PC-9 (cell line): Measurements from ENCODE around the gene PCDHB2. TPM values are rescaled to one million over a fixed set of nuclear protein-coding genes. Genes with fewer than 3 reads are reported as not detected.

Experiments
- BruUV-seq: library from RNA; stranded (reverse); fragments of 400-500 nt; replicated peaks from 2 replicates; lab custom pipeline; 2021; lab: Mats Ljungman, UMichigan
- CTCF ChIA-PET: fragments of 300-600 bp; sonication (Branson Sonifier 250); formaldehyde crosslinking; loops from one replicate; lab custom pipeline; 2022; ENCODE audit warnings: antibody characterized with exemption; lab: Charles Lee
- POLR2A ChIA-PET: fragments of 300-600 bp; sonication (Branson Sonifier 250); formaldehyde crosslinking; loops from one replicate; lab custom pipeline; 2022; ENCODE audit warnings: antibody characterized with exemption; ENCODE audit not compliant: unreplicated experiment; lab: Charles Lee
- DNase-seq, 2 experiments: peaks; one replicate each; pipeline versions ENCODE4 v3.0.0 to v3.0.0-alpha.2; 2015 to 2022; ENCODE audit warnings: mixed read lengths in 1 of 2
- H2AFZ ChIP-seq: fragments of 200-600 bp; sonication (generic); 2 replicates; pipeline ENCODE4 v1.8.1; 2017; ENCODE audit warnings: antibody characterized with exemption
- H3F3A ChIP-seq: fragments of 200-600 bp; sonication (generic); 2 replicates; pipeline ENCODE4 v1.8.1; 2017; ENCODE audit warnings: antibody characterized with exemption, mild to moderate bottlenecking, low read depth; ENCODE audit not compliant: insufficient read depth
- H3K27ac ChIP-seq: fragments of 200-600 bp; sonication (generic); 2 replicates; pipeline ENCODE4 v1.6.1; 2016; ENCODE audit warnings: mixed run types
- H3K27me3 ChIP-seq: fragments of 200-600 bp; sonication (generic); 2 replicates; pipeline ENCODE4 v1.6.1; 2016; ENCODE audit warnings: low read depth, mixed run types; ENCODE audit not compliant: insufficient read depth
- H3K36me3 ChIP-seq: fragments of 200-600 bp; sonication (generic); 2 replicates; pipeline ENCODE4 v1.6.1; 2016; ENCODE audit warnings: low read depth, mixed run types
- H3K4me1 ChIP-seq: fragments of 200-600 bp; sonication (generic); replicated peaks from 2 replicates; pipeline ENCODE4 v1.6.1; 2016; ENCODE audit warnings: mixed run types; ENCODE audit not compliant: insufficient read depth
- H3K4me2 ChIP-seq: fragments of 200-600 bp; sonication (generic); 2 replicates; pipeline ENCODE4 v1.6.1; 2017; ENCODE audit warnings: mixed run types
- H3K4me3 ChIP-seq: fragments of 200-600 bp; sonication (generic); 2 replicates; pipeline ENCODE4 v1.6.1; 2016; ENCODE audit warnings: mixed run types
- H3K79me2 ChIP-seq: fragments of 200-600 bp; sonication (generic); 2 replicates; pipeline ENCODE4 v1.6.1; 2017; ENCODE audit warnings: low read depth, mixed run types
- H3K9me2 ChIP-seq: fragments of 200-600 bp; sonication (generic); 2 replicates; pipeline ENCODE4 v1.8.1; 2017; ENCODE audit warnings: mild to moderate bottlenecking; ENCODE audit not compliant: insufficient read depth
- H3K9me3 ChIP-seq: fragments of 200-600 bp; sonication (generic); 2 replicates; pipeline ENCODE4 v1.8.1; 2016; ENCODE audit warnings: low read depth; ENCODE audit not compliant: insufficient read depth
- H4K20me1 ChIP-seq: fragments of 200-600 bp; sonication (generic); 2 replicates; pipeline ENCODE4 v1.8.1; 2017; ENCODE audit not compliant: insufficient read depth
- EZH2 ChIP-seq: fragments of 200-600 bp; sonication (generic); IDR thresholded peaks from 2 replicates; pipeline ENCODE4 v1.8.0; 2017; ENCODE audit warnings: antibody characterized with exemption, low read depth
- intact Hi-C: fragments of 100-400 bp; cut with micrococcal nuclease; formaldehyde crosslinking; loops from one replicate; pipeline ENCODE4 v1.10.0; 2022; ENCODE audit not compliant: unreplicated experiment
- total RNA-seq: library from RNA; stranded (reverse); gene quantifications from 2 replicates; pipeline ENCODE4 v1.2.3, GENCODE V29; 2021
- TF ChIP-seq, protein P1 (sequence below): fragments of 200-600 bp; sonication (generic); conservative IDR thresholded peaks from 2 replicates; pipeline ENCODE4 v1.6.1; 2017; ENCODE audit warnings: mixed run types, antibody characterized with exemption, mild to moderate bottlenecking, moderate library complexity

Gene PCDHB2
- total RNA-seq, 1 experiment from 2014 or later = 4.0 TPM

DNA sequence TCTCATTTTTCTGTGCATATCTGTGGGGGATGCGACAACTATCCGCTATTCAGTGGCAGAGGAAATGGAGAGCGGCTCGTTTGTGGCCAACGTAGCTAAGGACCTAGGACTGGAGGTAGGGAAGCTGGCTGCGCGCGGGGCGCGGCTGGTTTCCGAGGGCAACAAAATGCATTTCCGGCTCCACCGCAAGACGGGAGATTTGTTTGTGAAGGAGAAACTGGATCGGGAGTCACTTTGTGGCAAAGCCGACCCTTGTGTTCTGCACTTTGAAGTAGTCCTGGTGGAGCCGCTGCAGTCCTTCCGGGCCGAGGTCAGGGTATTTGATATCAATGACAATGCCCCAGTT lies 42.9 kb upstream of the PCDHB2 start:
- no peaks in the 10 kb centered on the region for H3K9me3 ChIP-seq
- H3K36me3 ChIP-seq = no peaks in the 10 kb centered on the region
- H4K20me1 ChIP-seq = no peaks in the 10 kb centered on the region
- TF ChIP-seq, protein P1, sequence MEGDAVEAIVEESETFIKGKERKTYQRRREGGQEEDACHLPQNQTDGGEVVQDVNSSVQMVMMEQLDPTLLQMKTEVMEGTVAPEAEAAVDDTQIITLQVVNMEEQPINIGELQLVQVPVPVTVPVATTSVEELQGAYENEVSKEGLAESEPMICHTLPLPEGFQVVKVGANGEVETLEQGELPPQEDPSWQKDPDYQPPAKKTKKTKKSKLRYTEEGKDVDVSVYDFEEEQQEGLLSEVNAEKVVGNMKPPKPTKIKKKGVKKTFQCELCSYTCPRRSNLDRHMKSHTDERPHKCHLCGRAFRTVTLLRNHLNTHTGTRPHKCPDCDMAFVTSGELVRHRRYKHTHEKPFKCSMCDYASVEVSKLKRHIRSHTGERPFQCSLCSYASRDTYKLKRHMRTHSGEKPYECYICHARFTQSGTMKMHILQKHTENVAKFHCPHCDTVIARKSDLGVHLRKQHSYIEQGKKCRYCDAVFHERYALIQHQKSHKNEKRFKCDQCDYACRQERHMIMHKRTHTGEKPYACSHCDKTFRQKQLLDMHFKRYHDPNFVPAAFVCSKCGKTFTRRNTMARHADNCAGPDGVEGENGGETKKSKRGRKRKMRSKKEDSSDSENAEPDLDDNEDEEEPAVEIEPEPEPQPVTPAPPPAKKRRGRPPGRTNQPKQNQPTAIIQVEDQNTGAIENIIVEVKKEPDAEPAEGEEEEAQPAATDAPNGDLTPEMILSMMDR = no peak
- no peak for TF ChIP-seq EZH2
- H3K4me3 ChIP-seq = no peak overlapping the region
- H3K27ac ChIP-seq = no peak overlapping the region
- no peak for DNase-seq
- no peak overlapping the region for H3K4me2 ChIP-seq
- ChIA-PET POLR2A (no interaction called here), CTCF (no interaction called here)
- no peaks in the 10 kb centered on the region for H3F3A ChIP-seq
- no peak overlapping the region for H2AFZ ChIP-seq
- H3K9me2 ChIP-seq = no peaks in the 10 kb centered on the region
- H3K4me1 ChIP-seq = no peaks in the 10 kb centered on the region
- intact Hi-C loops = no loop called here
- no peaks in the 10 kb centered on the region for H3K79me2 ChIP-seq
- H3K27me3 ChIP-seq = peaks cover 12% of the 10 kb centered on the region; the same call in 1 of the 2 replicates
- BruUV-seq = no TSS peak

DNA sequence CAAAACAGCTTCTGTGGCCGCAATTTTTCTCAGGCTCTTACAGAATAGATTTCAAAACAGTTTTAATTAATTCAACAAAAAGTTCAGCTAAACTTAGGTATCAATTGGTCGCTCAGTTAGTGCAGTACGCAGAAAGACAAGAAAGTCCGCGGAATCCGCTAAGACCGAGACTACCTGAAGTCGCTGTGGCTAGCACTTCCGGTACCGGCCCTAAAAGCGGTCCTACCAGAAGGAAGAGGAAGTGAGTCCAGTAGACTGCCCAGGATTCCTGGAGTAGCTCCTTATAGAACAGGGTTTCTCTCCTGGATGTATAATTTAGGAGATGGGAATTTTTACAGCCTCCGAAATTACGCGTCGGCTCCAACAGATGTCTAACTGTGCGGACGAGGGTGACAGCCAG lies 16.6 kb upstream of the PCDHB2 start:
- no peak for DNase-seq
- CTCF ChIA-PET = no interaction called here

DNA sequence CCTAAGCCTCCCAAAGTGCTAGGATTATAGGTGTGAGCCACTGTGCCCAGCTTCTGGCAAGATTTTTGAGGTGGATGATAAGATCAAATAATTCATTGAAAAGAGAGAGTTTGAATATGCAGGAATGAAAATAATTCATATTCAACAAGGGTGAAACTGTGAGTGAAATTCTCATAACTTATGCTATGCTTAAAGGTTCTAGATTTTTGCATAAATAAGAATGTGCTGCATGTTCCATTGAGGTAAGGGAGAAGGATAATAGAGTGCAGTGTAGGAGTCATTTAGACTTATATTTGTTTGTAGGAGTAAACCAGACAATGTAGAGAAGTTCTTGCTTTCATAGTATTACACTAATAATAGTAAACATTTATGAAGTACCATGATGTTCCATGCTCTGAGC lies 12.2 kb upstream of the PCDHB2 start:
- Histone ChIP-seq H3F3A (no peaks in the 10 kb centered on the region), H3K36me3 (no peaks in the 10 kb centered on the region), H3K4me2 (no peak overlapping the region), H3K4me3 (no peak overlapping the region), H3K9me2 (no peaks in the 10 kb centered on the region), H3K79me2 (no peaks in the 10 kb centered on the region), H3K9me3 (no peaks in the 10 kb centered on the region; the same call in 1 of the 2 replicates), H3K27me3 (peaks cover 3% of the 10 kb centered on the region; the same call in 1 of the 2 replicates), H3K27ac (no peak overlapping the region), H2AFZ (no peak overlapping the region), H3K4me1 (no peaks in the 10 kb centered on the region), H4K20me1 (no peaks in the 10 kb centered on the region)
- DNase-seq = no peak
- TF ChIP-seq, protein P1 = no peak
- no peak for TF ChIP-seq EZH2
- no TSS peak for BruUV-seq
- ChIA-PET POLR2A (no interaction called here), CTCF (interaction anchor here (0.6 to 0.7 kb wide), 2 partner anchors 23 to 124 kb away, joined by 3 to 6 read pairs; no protein-coding TSS in a partner anchor)
- intact Hi-C loops = loop anchor here (5.0 to 10.0 kb wide), 3 partner anchors 103 to 480 kb away; partner anchors contain the start of genes PCDHB16, PCDHB9 and PCDHGA10

More for the DNA sequence above, 16.6 kb upstream of the PCDHB2 start:
- Histone ChIP-seq H3K79me2 (no peaks in the 10 kb centered on the region), H3K27ac (no peak overlapping the region), H3F3A (no peaks in the 10 kb centered on the region), H3K27me3 (peaks cover 3% of the 10 kb centered on the region; the same call in 1 of the 2 replicates), H3K36me3 (no peaks in the 10 kb centered on the region), H3K9me2 (no peaks in the 10 kb centered on the region), H3K4me1 (no peaks in the 10 kb centered on the region), H3K4me2 (no peak overlapping the region), H3K4me3 (no peak overlapping the region), H4K20me1 (no peaks in the 10 kb centered on the region), H3K9me3 (no peaks in the 10 kb centered on the region), H2AFZ (no peak overlapping the region)
- no peak for TF ChIP-seq EZH2
- TF ChIP-seq, protein P1 = no peak
- POLR2A ChIA-PET = no interaction called here
- BruUV-seq = no TSS peak
- intact Hi-C loops = no loop called here
